GM19239 (cell line): ENCODE measurements around the gene ZNF71.

Experiments used
- DNase-seq: peaks from one replicate; pipeline ENCODE4 v3.0.0; 2011; ENCODE audit warnings: low spot score; ENCODE audit not compliant: insufficient read length
- FAIRE-seq: peaks from 2 replicates; lab custom pipeline; 2011; peaks lifted over from hg19 to GRCh38; lab: Jason Lieb, UNC

The ZNF71 gene

DNA sequence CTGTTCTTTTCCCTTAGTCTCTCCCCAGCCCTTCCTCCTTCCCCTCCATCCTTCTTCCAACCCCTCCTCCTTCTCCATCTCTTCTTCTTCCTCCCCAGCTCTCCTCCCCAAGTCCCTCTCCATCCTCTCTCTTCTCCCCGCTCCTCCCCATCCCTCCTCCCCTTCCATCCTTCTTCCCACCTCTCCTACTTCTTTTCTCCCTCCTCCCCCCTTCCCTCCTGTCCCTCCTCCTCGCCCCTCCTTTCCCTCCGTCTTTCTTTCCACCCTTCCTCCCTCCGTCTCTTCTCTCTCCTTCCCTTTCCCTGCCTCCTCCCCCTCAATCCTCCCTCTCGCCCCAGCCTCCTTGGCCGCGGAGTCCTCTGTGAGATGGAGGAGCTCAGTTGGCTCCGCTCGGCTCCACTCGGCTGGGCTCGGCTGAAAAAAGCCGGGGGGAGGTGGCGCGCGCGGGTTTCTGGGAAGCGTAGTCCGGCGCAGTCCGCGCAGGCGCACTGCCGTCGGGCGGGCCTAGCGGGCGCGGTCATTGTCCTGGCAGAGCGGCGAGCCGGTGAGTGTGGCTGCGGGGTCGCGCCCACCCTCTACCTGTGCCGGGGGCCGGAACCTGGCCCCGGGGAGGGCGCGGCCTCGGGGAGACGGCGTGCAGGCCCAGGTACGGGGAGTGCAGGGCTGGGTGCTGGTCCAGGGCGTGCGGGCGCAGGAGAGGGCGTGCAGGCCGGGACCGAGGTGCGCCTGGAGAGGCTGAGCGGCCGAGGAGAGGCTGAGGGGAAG is at the start of gene ZNF71:
ZNF71 (plus strand) TSS at position 520 of the 765 bp plus-strand sequence. CDS start 6,257 bp downstream, outside the sequence.
- FAIRE-seq (peak; percentile 35), DNase-seq (peak; percentile 82)

DNA sequence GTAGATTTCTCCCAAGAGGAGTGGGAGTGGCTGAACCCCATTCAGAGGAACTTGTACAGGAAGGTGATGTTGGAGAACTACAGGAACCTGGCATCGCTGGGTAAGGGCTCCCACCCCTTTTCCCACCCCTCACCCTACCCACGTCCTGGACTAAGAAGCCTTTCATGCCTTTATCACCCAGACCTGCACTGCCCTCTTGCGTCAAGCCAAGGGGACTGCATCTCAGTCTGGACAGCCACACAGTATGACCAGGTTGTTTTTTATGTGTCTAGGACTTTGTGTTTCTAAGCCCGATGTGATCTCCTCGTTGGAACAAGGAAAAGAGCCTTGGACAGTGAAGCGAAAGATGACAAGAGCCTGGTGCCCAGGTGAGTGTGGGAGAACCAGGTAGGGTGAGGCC is 47.6 kb upstream of the ZNF71 start:
- no peak for DNase-seq
- no peak for FAIRE-seq

DNA sequence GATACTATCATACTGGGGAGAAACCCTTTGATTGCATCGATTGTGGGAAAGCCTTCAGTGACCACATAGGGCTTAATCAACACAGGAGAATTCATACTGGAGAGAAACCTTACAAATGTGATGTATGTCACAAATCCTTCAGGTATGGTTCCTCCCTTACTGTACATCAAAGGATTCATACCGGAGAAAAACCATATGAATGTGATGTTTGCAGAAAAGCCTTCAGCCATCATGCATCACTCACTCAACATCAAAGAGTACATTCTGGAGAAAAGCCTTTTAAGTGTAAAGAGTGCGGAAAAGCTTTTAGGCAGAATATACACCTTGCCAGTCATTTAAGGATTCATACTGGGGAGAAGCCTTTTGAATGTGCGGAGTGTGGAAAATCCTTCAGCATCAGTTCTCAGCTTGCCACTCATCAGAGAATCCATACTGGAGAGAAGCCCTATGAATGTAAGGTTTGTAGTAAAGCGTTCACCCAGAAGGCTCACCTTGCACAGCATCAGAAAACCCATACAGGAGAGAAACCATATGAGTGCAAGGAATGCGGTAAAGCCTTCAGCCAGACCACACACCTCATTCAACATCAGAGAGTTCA is 40.7 kb upstream of the ZNF71 start:
- FAIRE-seq = no peak
- DNase-seq = no peak

DNA sequence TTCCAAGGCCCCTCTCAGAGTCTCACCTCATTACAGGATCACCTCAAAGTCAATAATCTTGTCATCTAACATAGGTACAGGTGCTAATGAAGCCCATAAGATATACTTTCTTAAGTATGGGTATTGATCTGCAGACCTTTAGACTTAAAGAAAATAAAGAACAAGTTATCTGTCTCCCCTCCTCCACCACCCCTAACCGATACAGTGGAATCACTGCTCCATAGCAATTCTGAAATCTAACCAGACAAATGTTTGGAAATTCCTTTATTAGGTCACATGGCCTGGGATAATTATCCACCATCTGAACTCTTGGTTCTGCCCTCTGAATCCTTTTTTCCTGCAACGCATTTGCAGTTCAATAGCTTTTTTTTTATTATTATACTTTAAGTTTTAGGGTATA is 32.3 kb upstream of the ZNF71 start:
- FAIRE-seq (no peak), DNase-seq (no peak)

DNA sequence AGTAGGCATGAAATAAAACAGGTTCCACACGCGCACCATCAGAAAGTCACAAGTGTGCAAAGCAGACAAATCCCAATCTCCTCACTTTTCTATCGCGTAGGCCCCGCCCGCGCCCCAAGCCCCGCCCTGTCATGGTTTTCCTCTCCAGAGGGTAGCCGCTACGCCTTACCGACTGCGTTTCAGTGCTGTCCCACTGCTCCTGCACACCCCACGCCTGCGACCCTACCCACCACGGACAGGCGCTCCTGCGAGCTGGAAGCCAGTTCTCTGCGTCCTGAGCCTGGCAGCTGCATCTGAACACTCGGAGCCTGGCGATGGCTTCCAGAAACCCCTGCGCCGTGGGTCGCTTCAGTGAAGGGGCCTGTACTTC is 28.2 kb upstream of the ZNF71 start:
- FAIRE-seq = no peak
- peak; percentile 12 for DNase-seq

DNA sequence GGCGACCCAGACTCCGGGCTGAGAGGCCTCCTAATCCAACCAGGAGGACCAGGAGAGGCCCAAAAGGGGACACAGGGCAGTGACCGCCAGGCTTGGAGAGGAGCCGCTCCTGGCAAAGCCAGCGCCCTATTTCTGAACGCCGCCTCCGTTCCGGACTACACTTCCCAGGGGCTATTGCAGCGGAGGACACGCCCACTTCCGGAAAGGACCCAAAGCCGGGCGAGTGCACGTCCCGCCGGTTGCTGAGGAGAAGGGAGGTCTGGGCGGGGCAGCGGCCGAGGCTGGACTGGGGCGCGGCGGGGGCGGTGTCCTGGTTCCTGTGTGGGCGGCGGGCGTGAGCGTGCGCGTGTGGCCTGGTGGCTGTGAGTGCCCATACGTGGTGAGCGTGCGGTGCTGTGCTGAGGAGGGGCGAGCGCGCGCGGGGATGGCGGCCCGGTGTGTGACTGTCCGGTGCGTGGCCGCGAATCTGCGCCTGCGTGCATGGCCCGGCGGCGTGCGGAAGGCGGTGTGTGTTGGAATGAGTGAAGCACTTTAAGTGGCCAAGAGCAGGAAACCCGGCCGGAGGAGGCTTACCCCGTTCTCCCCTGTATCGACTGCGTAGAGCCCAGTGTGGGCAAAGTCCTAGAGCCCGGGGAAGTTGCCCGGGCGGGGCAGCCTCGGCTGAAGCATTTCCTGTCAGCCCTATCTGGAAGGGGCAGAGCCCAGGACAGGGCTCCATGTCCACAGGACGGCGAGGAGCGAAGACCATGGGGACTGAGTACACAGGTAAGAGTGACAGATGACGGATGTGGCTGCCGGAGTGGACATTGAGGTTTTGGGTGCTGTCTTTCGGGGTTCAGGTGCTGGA is 27.6 kb upstream of the ZNF71 start, which contains the start of gene ZNF470:
ZNF470 (plus strand) TSS at position 195 of the 847 bp plus-strand sequence. CDS start 2,844 bp downstream, outside the sequence.
- peak; percentile 76 for DNase-seq
- FAIRE-seq = peak; percentile 55

DNA sequence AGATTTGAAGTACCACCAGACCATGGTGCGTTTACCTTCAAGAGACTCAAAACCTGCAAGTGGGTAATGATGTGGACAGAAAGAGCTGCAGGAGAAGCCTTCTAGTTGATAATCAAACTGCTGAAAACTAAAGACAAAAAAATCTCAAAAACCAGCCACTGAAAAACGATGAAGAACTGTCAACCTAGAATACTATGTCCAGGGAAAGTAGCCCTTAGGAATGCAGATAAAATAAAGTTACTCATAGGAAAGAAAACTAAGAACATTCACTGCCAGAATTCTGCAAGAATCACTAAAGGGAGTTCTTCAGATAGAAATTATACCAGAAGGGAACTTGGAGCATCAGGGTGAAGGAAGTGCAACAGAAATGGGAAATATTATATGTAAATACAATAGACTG is 22.5 kb upstream of the ZNF71 start:
- DNase-seq = no peak
- no peak for FAIRE-seq

DNA sequence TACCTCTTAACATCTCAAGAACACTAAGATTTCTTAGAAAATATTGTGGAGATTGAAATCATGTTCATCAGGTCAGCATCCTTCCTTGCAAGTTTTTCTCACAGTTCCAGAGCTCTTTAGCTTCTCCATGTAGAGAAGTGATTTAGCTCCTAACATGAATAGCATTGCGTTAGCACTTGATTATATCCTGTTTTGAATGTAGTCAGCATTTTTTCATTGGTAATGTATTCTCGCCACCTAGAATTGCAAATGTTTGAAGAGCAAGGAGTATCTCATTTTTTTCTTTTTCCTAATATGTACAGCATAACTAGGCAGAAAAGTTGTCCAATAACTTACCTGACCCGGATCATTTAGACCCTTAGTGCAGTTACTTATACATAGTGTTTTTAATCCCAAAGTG is 21.2 kb upstream of the ZNF71 start:
- DNase-seq = no peak
- FAIRE-seq = no peak

DNA sequence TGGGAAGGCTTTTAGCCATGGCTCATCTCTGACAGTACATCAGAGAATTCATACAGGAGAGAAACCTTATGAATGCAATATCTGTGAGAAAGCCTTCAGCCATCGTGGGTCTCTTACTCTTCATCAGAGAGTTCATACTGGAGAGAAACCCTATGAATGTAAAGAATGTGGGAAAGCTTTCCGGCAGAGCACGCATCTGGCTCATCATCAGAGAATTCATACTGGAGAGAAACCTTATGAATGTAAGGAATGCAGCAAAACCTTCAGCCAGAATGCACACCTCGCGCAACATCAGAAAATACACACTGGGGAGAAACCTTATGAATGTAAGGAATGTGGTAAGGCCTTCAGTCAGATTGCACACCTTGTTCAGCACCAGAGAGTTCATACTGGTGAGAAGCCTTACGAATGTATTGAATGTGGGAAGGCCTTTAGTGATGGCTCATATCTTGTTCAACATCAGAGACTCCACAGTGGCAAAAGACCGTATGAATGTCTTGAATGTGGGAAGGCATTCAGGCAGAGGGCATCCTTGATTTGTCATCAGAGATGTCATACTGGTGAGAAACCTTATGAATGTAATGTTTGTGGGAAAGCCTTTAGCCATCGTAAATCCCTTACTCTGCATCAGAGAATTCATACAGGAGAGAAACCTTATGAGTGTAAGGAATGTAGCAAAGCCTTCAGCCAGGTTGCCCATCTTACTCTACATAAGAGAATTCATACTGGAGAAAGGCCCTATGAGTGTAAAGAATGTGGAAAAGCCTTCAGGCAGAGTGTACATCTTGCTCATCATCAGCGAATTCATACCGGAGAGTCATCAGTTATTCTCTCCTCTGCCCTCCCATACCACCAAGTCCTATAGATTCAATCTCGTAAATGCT is 17.1 kb upstream of the ZNF71 start:
- FAIRE-seq (no peak), DNase-seq (no peak)

DNA sequence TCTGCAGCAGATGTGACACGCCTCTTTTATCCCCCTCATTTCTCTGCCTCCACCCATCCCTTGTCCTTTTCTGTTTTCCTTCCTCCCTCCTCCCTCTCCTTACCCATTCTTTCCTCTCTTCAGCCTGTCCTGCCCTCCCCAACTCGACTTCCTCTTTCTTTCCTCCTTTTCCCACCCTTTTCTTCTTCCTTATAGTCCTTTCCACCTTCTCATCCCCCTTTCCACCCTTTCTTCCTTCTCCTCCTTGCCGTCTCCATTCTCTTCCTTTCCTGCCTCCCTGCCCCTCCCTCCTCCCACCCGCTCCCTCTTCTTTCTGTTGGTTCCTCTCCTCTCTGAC is 688 bp upstream of the ZNF71 start:
- no peak for DNase-seq
- FAIRE-seq = no peak

DNA sequence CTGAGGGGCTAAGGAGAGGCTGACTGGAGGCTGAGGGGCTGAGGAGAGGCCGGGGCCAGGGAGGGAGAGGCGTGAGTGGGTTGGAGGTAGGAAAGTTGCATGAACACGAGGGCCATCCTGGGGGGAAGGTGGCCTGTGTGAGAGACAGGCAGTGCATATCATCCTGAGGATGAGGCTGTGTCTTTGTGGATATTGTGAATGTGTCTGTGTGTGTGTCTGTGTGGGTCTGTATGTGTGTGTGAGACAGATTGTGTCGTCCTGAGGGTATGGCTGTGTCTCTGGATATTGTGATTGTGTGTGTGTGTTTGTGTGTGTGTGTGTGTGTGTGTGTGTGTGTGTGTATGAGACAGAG is 422 bp downstream of the ZNF71 start:
- DNase-seq = no peak
- FAIRE-seq = no peak

DNA sequence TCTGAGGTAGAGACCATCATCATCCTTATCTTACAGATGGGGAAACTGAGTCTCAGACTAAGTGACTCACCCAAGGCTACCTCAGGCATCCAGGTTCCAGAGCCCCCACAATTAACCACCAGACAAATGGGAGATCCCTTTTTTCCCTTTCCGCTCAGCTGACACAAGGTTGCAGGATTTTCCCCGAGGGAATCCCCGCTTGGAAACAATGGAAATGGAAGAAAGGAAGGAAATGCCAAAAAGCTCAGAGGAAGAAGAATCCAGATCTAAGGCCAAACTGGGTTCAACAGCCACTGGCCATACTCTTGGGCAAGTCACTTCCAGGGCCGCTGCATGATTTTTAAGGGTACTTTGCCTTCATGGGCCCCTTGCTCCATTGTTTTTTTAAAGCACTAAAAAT is 1.6 kb downstream of the ZNF71 start:
- FAIRE-seq (no peak), DNase-seq (no peak)

DNA sequence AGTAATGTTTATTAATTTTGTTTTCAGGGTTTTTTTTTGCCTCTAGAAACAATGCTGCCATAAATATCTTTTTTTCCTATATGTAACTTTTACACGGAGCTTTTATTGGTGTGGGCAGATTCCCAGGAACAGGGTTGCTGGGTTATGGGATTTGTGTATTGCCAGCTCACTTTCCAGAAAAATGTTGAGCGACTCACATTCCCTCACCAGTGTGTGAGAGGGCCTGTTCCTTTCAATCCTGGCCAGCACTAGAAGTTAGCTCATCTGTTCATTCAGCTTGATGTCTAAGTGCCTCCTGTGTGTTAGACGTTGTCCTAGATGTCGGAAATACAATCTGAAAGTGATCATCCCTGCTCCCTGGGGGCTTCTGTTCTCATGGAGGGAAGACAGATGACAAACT is 2.6 kb downstream of the ZNF71 start:
- no peak for FAIRE-seq

DNA sequence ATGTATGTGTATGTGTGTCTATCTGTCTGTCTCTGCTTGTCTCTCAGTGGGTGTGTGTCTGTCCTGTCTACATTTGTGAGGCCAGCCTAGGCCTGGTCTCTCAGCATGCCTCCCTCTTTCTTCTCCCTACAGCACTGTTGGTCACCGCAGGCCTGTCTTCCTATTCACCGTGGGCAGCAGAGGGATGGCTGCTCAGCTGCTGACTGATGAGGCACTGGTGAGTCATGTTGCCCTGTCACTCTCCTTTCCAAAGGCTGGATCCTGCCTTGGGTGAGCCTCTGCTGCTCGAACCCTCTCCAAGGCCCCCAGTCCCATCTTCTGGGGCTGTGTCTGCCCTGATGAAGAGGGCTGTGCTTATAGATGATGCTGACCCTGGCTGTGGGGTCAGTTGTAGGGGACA is 6.3 kb downstream of the ZNF71 start:
- FAIRE-seq (no peak), DNase-seq (no peak)

More for the DNA sequence above, 2.6 kb downstream of the ZNF71 start:
- no peak for DNase-seq

DNA sequence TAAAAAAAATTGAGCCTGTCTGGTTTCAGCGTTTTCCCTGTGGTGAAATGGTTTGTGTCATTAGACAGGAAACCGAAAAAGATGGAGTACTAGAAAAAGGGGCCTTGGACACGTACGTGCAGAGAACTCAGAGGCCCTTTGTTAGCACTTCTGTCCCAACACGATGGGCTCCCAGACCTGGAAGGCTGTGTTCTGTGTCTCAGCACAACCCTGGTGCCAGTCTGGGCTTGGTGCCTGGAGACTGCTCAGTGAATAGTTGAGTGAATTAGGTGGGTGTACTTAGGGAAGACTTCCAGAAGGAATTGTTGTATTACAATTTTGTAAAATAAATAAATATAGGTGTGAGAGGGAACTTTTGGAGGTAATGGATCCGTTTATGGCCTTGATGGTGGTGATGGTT is 8.7 kb downstream of the ZNF71 start:
- no peak for FAIRE-seq

DNA sequence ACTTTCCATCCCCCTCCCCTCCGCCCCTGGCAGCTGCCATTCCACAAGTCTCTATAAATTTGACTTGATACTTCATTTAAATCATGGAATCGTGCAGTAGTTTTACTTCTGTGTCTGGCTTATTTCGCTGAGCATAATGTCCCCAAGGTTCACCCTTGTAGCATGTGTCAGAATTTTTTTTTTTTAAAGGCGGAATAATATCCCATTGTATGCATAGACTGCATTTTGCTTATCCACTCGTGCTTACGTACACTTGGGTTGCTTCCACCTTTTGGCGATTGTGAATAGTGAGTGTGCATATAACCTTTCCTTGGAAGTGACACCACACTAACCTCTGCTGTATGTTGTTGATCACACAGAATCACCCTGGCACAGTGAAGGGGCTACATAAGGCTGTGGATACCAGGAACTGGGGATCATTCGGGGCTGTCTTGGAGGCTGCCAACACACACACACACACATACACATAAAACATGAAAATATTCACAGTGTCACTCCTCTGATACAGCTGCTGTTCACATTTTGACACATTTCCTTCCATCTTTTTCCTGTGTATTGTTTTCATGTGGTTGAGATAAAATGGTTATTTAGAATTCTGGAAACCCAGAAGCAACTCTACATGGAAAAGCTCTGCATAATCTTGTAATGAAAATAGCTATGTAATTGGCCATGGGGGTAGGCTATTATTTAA is 13.3 kb downstream of the ZNF71 start:
- FAIRE-seq (no peak), DNase-seq (no peak)

More for the DNA sequence above, 8.7 kb downstream of the ZNF71 start:
- DNase-seq = no peak

DNA sequence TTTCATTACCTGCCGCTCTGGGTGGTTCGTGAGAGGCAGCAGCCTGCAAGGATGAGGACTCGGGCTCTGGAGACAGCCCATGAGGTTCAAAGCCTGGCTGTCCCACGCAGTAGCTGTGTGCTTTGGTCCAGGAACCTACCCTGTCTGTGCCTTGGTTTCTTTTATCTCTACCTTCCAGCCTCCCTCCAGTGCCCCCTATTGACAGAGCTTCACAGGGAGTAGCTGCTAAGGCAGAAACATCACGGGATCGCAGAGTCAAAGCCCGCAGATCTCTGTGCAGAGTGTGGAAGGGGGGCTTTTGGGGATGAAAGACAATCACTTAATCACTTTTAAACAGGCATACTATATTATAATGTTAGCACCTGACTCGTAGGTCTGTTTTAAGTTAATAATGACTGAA is 16.2 kb downstream of the ZNF71 start:
- DNase-seq (no peak), FAIRE-seq (no peak)

DNA sequence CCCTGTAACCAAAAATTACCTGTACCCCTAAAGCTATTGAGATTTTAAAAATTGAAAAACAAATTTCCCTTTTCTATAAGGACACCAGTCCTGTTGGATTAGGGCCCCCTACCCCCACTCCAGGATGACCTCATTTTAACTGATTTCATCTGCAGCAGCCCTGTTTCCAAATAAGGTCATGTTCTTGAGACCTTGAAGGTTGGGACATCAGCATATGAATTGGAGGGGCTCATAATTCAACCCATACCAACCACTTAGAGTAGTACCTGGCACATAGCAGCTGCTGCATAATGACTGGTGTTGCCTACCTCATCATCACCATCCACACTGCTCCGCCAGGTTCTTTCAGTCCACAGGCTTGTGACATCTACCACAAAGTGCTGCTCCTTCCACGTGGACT is 17.6 kb downstream of the ZNF71 start:
- no peak for FAIRE-seq
- no peak for DNase-seq

DNA sequence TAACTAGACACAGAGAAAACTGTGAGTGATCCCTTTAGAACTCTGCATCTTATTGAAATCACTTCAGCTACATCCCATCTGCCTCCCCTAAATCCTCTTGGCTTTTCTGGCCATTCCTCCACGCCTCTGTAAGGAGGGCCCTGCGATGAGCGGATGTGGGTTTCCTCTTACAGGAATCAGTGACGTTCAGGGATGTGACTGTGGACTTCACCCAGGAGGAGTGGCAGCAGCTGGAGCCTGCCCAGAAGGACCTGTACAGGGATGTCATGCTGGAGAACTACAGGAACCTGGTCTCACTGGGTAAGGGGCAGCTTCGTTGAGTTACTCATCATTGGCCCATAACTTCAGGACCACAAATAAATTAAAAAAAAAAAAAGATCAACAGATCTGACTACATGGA is 18.5 kb downstream of the ZNF71 start:
- no peak for FAIRE-seq
- no peak for DNase-seq

DNA sequence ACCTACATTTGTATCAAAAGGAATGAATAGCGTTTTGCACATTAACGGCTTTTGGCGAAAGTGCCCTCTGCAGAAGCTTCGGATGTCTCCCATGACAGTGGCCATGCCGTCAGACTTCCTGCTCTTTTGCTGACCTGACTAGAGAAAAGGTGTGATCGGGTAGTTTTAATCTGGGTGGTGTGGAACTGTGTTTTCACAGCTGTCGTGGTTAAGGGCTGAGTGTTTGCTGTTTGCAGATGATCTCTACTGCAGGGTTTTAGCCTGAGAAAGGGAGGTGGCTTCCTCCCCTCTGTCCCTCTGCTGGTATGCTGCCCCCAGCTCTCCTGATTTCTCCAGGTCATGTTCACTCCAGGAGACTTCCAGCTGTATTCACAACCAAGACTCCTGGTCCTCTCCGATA is 22.4 kb downstream of the ZNF71 start:
- FAIRE-seq (no peak), DNase-seq (no peak)
